ENCODE data around the gene EFCAB5. TPM values are rescaled to one million over a fixed set of nuclear protein-coding genes. Genes with fewer than 3 reads are reported as not detected.

EFCAB5 gene
- total and polyA plus RNA-seq, 2 of the 8 experiments (the other 6 are each of a cell fraction or from before 2014, with no cell fraction given): 0.05 to 0.34 TPM

- Histone ChIP-seq H4K91ac (replicated peaks; ENCODE audit: insufficient read length, low read length) (no peak overlapping the region), H4K20me1 (replicated peaks in 1 of 2; ENCODE audit: control insufficient read depth in 1 of 2, insufficient read depth in 2 of 2, low read length in 2 of 2) (peaks cover 0 to 3% of the 10 kb centered on the region in 2 experiments), H2BK12ac (ENCODE audit: low read depth, low read length) (no peak overlapping the region), H3K9me3 (ENCODE audit: insufficient read depth in 2 of 2, low read depth in 1 of 2, low read length in 1 of 2) (no peaks in the 10 kb centered on the region), H2AK5ac (ENCODE audit: low read depth, low read length) (no peak overlapping the region), H3K79me1 (ENCODE audit: low read depth, low read length) (no peaks in the 10 kb centered on the region), H3K4me2 (ENCODE audit: insufficient read depth in 1 of 2, low read depth in 2 of 2, low read length in 2 of 2) (no peak overlapping the region), H3K18ac (ENCODE audit: extremely low read depth, low read length) (no peak overlapping the region), H3K4me1 (replicated peaks in 1 of 4; ENCODE audit: control insufficient read depth in 3 of 4, insufficient read depth in 4 of 4, low read length in 3 of 4) (peaks cover 0 to 2% (median 0%) of the 10 kb centered on the region in 4 experiments; a peak in 1 of 7 replicates), H3K23ac (ENCODE audit: insufficient read length) (no peak overlapping the region), H3K14ac (ENCODE audit: insufficient read length) (no peak overlapping the region), H3K36me3 (ENCODE audit: control insufficient read depth in 2 of 4, insufficient read depth in 4 of 4, low read length in 3 of 4) (no peaks in the 10 kb centered on the region), H2BK20ac (ENCODE audit: low read length) (no peak overlapping the region), H3K27me3 (replicated peaks in 1 of 4; ENCODE audit: control insufficient read depth in 3 of 4, extremely low read depth in 1 of 4, insufficient read depth in 3 of 4, low read length in 3 of 4) (no peaks in the 10 kb centered on the region), H2BK15ac (ENCODE audit: low read length) (no peak overlapping the region), H3K27ac (ENCODE audit: low read depth, low read length) (no peak overlapping the region), H4K5ac (ENCODE audit: insufficient read length, low read depth, low read length) (no peak overlapping the region), H3K4ac (replicated peaks; ENCODE audit: insufficient read length, low read depth, low read length) (no peak overlapping the region), H2AFZ (ENCODE audit: low read length) (no peak overlapping the region), H3K79me2 (ENCODE audit: control insufficient read depth in 1 of 2, insufficient read depth in 2 of 2, low read length in 2 of 2) (peaks cover 0 to 43% of the 10 kb centered on the region in 2 experiments; a peak in 2 of 4 replicates), H4K8ac (ENCODE audit: extremely low read depth, insufficient read depth, low read length) (no peak overlapping the region), H3K9ac (replicated peaks in 1 of 4; ENCODE audit: extremely low read depth in 1 of 4, low read depth in 3 of 4, low read length in 3 of 4) (no peak overlapping the region), H2BK120ac (replicated peaks; ENCODE audit: low read depth, low read length) (no peak overlapping the region), H3K4me3 (ENCODE audit: extremely low read depth in 1 of 4, insufficient read depth in 2 of 4, low read depth in 3 of 4, low read length in 4 of 4) (no peak overlapping the region), H3K23me2 (ENCODE audit: low read depth, low read length) (peaks cover 4% of the 10 kb centered on the region; the same call in 1 of the 2 replicates), H2BK5ac (ENCODE audit: low read depth, low read length) (no peak overlapping the region), H3K56ac (replicated peaks; ENCODE audit: insufficient read length, low read depth, low read length) (no peak overlapping the region)
- WGBS, 2 experiments (ENCODE audit: extremely low coverage in 1 of 2, insufficient coverage in 1 of 2, insufficient read length in 1 of 2, insufficient replicate concordance in 2 of 2, low coverage in 1 of 2, low lambda C conversion rate in 2 of 2, missing lambda C conversion rate in 1 of 2): 94% methylated on average over 1 of the region's 1 CpG; no CpG with 5 or more reads in 1 of the 2 experiments
- POLR2A ChIA-PET (ENCODE audit: partially characterized antibody): interaction anchor here (0.7 kb wide), 1 partner anchor 563 kb away, joined by 6 read pairs; no protein-coding TSS in a partner anchor
- no peak for TF ChIP-seq EP300 (IDR thresholded peaks at IDR 0.05; ENCODE audit: borderline replicate concordance in 1 of 2, low read depth in 2 of 2, low read length in 2 of 2)
- no peak for TF ChIP-seq EGR1 (IDR thresholded peaks at IDR 0.05; ENCODE audit: borderline replicate concordance, low read depth, low read length)
- FAIRE-seq (no peak), DNase-seq (ENCODE audit: low read depth in 1 of 2, low spot score in 2 of 2) (no peak)
- CTCF ChIA-PET (ENCODE audit: partially characterized antibody): interaction anchor here (0.8 kb wide), 1 partner anchor 96 kb away, joined by 3 read pairs; no protein-coding TSS in a partner anchor
Observed at GRCh38 chr17:29924786-29925185, 16.6 kb upstream of the EFCAB5 start.
